Retinal pigment epithelial cell (primary cell): ENCODE data around the gene RASGRP2.
A peak's percentile ranks its signal among the peaks of the same experiment; 100 is the strongest.

Source experiments
- DNase-seq: peaks from one replicate; pipeline ENCODE4 v3.0.0-alpha.2; 2010; ENCODE audit warnings: low read depth
- H3K4me3 ChIP-seq: 2 replicates; pipeline ENCODE4 v1.5.1; 2011; ENCODE audit warnings: mild to moderate bottlenecking, low read length, control low read depth, moderate library complexity
- TF ChIP-seq, protein P1 (sequence below): conservative IDR thresholded peaks from 2 replicates; pipeline ENCODE4 v1.5.1; 2011; ENCODE audit warnings: low read depth, low read length, control low read depth, inconsistent platforms

The RASGRP2 gene

DNA sequence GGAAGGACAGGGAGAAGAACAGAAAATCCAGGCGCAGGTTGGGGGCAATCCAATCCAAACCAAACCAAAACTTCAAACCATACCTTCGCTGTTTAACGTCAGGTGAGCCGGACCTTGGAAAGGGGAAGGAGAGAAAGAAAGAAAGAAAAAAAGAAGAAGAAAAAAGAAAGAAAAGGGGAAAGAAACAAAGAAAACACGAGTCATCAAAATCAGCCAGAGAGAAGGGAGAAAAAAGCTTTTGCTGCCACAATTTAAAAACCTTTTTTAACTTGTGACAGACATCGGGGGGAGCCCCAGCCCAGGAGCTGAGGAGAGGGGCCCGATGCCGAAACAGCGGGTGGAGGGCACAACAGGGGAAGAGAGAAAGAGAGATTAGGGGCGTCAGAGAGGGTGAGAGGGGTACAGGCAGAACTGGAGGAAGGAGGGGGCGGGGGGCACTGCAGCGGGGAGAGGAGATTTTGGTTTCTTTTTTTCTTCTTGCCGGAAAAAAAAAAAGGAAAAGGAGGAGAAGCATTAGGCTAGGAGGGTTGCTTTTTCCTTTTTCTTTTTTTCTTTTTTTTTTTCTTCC lies 51.1 kb downstream of the RASGRP2 start:
- TF ChIP-seq, protein P1, sequence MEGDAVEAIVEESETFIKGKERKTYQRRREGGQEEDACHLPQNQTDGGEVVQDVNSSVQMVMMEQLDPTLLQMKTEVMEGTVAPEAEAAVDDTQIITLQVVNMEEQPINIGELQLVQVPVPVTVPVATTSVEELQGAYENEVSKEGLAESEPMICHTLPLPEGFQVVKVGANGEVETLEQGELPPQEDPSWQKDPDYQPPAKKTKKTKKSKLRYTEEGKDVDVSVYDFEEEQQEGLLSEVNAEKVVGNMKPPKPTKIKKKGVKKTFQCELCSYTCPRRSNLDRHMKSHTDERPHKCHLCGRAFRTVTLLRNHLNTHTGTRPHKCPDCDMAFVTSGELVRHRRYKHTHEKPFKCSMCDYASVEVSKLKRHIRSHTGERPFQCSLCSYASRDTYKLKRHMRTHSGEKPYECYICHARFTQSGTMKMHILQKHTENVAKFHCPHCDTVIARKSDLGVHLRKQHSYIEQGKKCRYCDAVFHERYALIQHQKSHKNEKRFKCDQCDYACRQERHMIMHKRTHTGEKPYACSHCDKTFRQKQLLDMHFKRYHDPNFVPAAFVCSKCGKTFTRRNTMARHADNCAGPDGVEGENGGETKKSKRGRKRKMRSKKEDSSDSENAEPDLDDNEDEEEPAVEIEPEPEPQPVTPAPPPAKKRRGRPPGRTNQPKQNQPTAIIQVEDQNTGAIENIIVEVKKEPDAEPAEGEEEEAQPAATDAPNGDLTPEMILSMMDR: no peak
- no peak overlapping the region for H3K4me3 ChIP-seq
- DNase-seq: no peak

DNA sequence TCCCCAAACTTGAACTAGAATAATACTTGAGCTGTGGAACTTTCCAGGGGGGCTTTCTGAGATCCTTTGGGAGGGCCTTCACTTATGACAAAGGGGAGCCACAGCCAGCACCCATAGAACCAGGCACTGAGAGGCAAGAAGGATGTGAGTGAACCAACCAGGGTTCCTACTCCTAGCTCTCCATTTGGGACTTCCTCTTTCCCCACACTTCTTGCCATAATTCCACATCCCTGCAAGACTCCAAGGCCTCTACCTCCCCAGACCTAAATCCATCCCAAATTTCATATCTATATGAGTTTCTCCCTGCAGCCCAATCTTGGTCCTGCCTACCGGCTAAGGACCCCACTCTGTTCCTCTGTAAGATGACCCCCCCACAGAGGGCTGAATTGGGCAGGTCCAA lies 52.4 kb downstream of the RASGRP2 start:
- H3K4me3 ChIP-seq: no peak overlapping the region
- DNase-seq: no peak
- TF ChIP-seq, protein P1: no peak

DNA sequence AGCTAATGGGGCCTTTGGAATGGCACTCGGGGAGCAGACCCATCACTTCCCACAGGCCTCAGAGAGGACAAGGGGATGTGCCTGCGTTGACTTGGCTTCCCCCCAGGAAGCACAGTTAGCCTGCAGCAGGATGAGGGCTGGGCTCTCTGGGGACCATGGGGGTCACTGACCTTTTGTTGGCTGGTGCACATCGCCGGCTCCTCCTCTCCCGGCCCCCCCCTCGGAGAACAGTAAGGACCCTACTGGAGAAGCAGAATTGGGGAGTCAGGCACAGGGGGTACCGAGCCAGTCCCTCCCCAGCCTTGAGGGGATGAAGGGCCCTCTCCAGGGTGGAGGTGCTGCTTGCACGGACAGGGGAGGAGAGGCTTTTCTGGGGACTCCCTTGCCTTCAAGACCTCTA lies 53.7 kb downstream of the RASGRP2 start:
- H3K4me3 ChIP-seq: no peak overlapping the region
- no peak for DNase-seq
- TF ChIP-seq, protein P1: no peak

DNA sequence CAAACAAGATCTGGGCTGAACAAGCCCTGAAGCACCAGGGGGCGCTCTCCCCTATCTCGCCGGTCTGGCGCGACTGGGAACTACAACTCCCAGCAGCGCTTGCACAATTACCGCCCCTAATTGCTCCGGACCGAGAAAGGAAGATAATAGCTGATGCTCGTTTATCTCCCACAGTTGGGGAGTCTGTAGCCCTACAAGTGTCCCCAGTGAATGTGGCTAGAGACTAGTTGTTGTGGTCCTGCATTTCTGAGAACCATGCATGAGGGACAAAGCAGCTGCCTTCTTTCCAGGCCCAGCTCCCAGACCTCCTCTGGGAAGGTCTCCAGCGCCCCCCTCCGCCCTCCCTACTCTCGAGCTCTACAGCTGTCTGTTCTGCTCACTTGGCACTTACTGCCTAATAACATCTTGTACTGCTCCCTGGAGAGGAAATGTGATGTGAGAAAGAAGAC lies 55.4 kb downstream of the RASGRP2 start:
- peak overlapping the region; percentile 51 for H3K4me3 ChIP-seq
- TF ChIP-seq, protein P1: peak; percentile 86

DNA sequence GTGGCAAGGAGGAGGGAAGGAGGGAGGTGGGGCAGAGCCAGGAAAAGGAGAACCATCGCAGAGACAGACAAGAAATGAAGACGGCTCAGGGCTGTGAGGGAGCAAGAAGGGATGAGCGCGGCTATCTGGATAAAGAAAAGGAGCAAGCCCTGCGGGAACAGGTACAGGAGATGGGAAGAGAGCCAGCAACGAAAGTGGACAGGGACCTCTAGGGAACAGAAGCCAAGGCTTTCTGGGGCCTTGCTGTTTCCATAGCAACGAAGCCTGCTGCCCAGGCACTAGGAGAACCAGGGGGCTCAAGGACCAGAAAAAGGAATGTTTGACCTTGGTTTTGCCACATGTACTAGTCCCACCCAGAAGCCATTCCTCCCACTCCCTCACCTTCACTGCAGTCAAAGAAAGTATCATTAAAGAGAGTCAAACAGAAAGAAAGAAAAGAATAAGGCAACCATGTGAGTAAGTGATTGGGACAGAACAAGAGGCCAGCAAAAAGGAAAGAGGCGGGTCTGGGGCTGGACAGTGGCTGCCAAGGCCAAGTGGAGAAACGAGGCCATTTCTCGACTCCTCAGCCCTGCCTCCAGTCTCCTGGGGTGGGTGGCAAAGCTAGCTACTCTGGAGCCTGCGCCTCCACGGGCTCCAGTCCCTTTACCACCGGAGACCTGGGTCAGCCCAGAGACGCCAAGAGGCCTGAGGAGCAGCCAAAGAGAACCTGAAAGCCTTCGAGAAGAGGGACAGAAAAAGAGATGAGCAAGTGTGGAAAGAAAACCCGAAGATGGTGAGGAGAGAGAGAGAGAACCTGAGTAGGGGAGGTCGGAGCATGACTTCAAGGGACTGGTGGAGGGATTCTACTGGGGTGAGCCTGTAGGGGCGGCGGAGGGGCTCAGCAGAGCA lies 56.1 kb downstream of the RASGRP2 start:
- no peak for DNase-seq
- TF ChIP-seq, protein P1: no peak
- no peak overlapping the region for H3K4me3 ChIP-seq

More for the DNA sequence above, 55.4 kb downstream of the RASGRP2 start:
- peak; percentile 38 for DNase-seq

DNA sequence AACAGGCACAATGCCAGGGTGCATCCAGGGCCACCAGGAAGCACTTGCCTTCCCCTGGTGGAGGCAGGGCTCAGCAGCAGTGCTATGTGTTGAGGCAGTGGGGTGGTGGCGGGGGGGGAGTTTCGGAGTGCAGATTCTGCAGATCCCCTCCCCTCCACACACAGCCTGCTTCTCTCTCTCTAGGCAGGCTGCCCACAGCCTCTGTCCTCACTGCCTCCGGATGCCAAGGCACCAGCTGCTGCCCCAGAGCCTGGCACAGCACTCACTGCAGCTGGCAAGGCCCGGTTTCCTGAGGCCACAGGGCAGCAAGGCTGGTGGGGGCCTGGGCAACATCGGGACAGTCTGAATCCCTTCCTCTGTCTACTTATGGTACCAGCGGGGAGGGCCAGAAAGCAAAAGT lies 56.7 kb downstream of the RASGRP2 start:
- TF ChIP-seq, protein P1: no peak
- H3K4me3 ChIP-seq: no peak overlapping the region
- no peak for DNase-seq
